ENCODE results near the gene DEPDC5.
"Not testable (repeated sequence)": the region's sequence is repeated elsewhere in the genome, so short reads cannot be mapped to it uniquely, and the experiment has no call there.

DEPDC5 gene

DNA sequence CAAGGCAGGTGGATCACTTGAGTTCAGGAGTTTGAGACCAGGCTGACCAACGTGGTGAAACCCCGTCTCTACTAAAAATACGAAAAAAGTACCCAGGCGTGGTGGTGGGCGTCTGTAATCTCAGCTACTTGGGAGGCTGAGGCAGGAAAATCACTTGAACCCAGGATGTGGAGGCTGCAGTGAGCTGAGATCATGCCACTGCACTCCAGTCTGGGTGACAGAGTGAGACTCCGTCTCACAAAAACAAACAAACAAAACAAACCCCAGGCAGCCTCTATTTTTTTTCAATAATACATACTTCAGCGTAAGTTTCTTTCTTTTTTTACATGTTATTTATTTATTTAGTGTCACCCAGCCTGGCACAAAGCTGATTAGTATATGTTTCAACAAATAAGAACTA lies 60.1 kb downstream of the DEPDC5 start:
- in situ Hi-C loops (cut with MboI; ENCODE audit: low sequenced_read_pairs) = not testable (repeated sequence)

DNA sequence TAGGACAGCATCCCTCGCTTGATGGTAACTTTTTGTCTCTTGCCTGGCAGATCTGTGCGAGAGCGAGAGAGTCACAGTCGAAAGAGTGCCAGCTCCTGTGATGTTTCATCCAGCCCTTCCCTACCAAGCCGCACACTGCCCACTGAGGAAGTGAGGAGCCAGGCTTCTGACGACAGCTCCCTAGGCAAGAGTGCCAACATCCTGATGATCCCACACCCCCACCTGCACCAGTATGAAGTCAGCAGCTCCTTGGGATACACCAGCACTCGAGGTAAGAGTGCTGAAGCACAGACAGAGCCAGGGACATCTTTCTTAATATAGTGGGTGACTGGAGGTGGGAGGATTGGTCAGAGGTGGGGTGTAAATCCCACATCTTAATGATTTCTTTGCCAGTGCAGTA lies 61.1 kb downstream of the DEPDC5 start:
- in situ Hi-C loops (cut with MboI; ENCODE audit: low sequenced_read_pairs) = no loop called here

DNA sequence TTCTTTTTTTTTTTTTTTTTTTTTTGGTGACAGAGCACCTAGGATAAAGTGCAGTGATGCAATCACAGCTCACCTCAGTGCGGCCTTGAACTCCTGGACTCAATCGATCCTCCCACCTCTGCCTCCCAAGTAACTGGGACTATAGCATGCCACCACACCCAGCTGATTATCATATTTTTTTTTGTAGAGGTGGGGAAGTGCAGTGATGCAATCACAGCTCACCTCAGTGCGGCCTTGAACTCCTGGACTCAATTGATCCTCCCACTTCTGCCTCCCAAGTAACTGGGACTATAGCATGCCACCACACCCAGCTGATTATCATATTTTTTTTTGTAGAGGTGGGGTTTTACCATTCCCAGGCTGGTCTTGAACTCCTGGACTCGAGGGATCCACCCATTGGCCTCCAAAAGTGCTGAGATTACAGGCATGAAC lies 61.6 kb downstream of the DEPDC5 start:
- in situ Hi-C loops (cut with MboI; ENCODE audit: low sequenced_read_pairs) = not testable (repeated sequence)

DNA sequence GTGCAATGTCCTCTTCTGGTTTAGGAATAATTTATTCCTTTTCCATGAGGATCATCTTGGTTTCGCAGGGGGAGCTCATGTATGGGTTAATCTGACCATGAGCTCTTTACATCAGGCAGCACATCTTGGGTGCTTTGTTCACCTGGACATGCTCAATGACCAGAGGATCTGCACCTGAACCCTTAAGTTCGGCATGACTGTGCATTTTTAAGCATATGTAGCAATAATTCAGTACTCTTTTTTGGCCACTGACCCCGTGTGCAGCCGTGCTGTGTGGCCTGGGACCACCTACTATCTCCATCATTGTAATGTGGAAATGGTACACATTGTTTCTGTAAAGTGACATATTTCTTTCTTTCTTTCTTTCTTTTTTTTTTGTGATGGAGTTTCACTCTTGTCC lies 62.9 kb downstream of the DEPDC5 start:
- in situ Hi-C loops (cut with MboI; ENCODE audit: low sequenced_read_pairs) = no loop called here

DNA sequence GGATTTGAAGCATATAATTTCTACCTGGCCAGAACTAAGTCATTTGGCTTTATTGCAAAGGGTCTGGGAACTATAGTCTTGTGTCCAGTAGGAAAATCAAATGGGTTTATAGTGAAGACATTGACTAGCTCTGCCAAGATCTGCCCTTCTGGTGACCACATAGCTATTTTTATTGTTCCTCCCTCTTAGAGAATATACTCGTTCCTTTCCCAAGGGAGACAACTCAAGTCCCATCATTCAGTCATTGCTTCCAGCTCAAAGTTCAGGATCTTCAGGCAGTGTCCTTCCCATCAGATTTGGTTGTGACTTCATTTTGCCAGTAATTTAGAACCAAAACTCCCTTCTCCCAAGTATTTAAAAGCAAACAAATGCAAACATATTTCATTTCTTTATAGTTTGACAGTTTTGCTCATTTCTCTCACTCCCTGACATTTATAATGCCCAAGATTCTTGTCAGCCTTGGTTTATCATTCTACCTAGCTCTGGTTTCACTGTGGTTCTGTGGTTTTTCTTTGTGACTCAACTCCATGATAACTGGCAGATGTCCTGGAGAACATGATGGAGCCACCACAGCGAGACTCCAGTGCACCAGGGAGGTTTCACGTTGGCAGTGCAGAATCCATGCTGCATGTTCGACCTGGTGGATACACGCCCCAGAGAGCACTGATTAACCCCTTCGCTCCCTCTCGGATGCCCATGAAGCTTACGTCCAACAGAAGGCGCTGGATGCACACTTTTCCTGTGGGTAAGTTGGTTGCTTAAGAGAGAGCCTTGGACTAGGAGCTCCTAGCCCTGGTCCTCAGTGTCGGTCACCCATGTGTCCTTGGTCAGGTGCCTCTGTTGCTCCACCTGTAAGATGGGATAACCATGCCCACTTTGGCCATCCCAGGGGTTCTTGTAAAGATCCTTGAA lies 64.9 kb downstream of the DEPDC5 start:
- in situ Hi-C loops (cut with MboI; ENCODE audit: low sequenced_read_pairs) = no loop called here

DNA sequence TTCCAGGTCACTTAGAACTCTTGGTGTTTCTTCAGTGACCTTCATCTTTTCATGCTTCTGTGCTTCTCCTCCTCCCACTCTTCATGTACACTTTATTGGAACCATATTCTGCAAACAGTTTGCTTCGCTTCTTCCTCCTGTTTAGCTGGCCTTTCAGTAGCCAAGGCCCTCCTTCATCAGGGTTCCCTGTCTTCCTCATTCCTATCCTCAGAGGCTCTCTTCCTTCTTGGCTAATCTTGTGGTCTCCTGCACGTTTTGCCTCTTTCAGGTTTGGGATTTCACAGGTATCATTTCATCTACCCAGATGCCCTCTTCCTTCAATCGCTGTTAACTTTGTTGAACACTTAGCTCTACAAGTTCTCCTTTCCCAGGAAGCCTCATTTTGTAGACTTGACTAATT lies 66.8 kb downstream of the DEPDC5 start:
- in situ Hi-C loops (cut with MboI; ENCODE audit: low sequenced_read_pairs) = no loop called here

DNA sequence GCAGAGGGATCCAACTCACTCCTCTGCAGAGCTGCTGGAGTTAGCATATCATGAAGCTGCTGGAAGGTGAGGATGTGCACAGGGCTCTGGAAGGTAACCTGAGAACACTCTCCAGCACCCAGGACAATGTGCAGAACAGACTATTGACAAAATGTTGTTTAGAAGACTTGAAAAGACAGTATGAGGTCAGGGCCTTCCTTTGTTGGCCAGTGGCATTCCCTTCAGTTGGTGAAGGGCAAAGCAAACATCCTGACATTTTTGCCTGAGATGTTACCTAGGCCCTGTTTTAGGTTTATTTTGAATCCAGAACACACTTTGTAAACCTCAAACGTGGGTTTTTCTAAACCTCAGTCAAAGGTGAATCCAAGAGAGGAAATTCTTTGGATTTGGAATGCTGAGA lies 67.8 kb downstream of the DEPDC5 start:
- in situ Hi-C loops (cut with MboI; ENCODE audit: low sequenced_read_pairs) = no loop called here

DNA sequence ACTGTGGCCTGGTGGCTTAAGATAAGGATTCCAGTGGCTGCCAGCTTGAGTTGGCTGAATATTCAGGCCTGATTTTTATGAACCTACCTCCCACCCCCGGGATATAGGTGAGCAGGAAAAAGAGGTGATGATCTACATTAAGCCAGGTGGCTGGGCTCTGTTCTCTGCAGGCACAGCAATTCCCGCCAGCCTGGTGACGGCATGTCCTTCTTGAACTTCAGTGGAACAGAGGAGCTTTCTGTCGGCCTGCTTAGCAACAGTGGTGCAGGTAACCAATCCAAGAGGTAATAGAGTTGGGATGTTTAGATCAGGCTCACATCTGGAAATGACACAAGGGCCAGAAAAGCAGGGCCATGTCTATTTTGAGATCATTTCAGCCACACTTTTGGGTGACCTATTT lies 68.7 kb downstream of the DEPDC5 start:
- in situ Hi-C loops (cut with MboI; ENCODE audit: low sequenced_read_pairs) = no loop called here

DNA sequence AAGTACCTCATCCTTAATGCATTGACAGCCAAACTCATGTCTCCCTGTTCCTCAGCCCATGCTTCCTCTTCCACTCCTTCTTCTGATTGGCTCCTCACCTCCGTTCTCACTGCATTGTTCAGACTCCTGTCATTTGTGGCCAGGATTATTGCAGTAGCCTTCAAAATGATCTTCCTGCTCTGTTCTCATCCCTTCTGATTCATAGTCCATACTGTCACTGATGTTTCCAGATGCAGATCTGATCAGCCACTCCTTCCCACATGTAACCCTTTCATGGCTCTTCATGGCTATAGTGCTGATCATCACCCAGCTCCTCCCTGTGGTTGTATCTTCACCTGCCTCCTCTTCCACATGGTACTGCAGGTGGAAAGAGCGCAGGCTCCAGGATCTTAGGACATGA lies 71.7 kb downstream of the DEPDC5 start:
- in situ Hi-C loops (cut with MboI; ENCODE audit: low sequenced_read_pairs) = no loop called here

DNA sequence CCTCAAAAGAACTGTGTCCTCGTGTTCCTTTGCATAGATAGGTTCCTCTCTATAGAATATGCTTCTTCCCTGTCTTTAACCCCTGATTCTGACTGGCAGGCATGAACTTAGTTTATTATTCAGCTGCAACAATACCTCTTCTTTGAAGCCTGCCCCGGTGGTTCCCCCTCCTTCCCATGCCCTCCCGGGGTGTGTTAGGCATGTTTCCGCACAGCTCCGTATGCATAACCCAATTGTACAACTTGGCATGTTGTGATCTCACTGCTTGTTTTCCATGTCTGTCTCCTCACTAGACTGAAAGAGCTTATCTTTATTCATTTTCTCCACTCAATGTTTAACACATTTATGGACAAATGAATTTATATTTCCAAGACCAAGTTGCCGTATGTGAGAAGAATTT lies 72.6 kb downstream of the DEPDC5 start:
- in situ Hi-C loops (cut with MboI; ENCODE audit: low sequenced_read_pairs) = no loop called here

DNA sequence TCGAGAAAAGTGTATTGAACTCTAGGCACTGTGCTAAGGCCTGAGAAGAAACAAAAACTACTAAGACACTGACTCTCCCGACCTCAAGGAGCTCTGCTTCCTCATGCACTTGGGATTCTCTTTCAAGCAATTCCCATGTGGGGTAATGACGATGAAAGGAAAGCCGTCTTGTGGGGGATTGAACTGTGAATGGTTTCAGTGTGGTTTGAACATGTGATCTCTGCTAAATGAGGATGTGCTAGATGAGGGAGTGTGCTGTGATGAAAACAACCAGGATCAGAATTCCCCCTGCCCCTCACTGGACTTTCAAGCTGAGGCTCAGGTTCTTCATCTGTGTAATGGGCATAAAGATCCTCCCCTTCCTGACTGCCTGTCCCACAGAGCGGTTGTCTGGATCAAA lies 74.9 kb downstream of the DEPDC5 start:
- in situ Hi-C loops (cut with MboI; ENCODE audit: low sequenced_read_pairs) = no loop called here

DNA sequence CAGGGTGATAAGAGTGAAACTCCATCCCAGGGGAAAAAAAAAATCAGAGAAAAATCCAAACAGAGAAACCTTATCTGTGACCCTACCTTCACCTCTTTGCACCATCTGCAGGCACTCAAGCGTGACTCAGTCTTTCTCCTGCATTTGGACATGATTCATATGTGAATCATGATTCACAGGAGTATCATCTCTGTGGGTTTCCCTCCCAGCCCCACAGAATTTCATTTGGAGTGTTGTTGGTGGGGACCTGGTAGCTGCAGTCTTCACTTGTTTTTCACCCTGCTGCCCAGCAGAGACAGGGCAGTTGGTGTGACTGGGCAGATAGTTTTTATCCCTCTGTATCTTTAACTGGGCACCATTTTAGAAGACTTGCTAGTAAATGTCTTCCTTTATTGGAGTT lies 75.7 kb downstream of the DEPDC5 start:
- in situ Hi-C loops (cut with MboI; ENCODE audit: low sequenced_read_pairs) = no loop called here

DNA sequence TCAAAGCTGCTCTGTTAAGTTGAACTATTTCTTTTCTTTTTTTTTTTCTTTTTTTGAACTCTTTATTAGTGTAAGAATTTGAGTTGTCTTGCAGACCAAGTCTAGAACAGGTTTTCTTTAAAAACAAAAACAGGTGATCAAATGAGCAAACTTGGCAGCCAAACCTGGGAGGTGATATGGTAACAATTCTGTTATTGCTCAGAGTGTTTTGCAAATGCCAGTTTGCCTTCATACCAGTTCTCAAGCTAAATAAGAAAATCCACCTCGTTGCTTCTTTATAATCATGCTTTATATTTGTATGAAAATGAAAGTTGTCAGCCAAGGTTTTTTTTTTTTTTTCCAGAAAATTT lies 76.9 kb downstream of the DEPDC5 start:
- in situ Hi-C loops (cut with MboI; ENCODE audit: low sequenced_read_pairs) = no loop called here

DNA sequence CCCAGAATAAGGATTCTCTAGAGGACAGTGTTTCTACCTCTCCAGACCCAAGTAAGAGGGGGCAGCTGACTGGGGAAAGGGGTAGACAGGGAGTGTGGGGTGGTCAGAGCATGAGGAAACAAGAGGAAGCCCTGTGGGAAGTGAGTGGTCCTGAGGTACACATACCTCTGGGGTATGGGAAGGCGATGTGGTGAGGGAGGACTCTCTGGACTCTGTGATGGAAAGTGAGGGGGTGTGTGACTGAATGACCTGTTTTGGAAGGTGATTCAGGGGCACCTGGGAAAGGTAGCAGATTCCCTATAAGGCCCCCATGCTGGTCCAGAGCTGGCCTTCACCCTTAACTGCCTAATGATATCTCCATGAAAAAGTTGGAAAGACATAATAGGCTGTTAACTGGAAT lies 80.1 kb downstream of the DEPDC5 start:
- in situ Hi-C loops (cut with MboI; ENCODE audit: low sequenced_read_pairs) = no loop called here

DNA sequence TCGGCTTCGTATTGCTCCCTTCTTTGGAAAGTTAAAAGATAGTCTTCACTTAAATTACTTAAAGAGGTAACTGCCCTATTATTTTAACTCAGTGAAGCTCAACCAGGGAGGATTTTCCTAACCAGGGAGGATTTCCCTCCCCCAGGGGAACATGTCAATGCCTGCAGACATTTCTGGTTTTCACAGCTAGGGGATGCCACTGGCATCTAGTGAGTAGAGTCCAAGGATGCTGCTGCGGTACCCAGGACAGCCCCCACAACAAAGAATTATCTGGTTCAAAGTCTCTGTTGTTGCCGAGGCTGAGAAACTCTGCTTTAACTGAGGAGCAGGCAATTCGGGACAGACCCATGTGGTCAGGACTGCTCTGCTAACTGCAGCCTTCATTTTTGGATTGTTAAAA lies 82.2 kb downstream of the DEPDC5 start:
- in situ Hi-C loops (cut with MboI; ENCODE audit: low sequenced_read_pairs) = no loop called here

DNA sequence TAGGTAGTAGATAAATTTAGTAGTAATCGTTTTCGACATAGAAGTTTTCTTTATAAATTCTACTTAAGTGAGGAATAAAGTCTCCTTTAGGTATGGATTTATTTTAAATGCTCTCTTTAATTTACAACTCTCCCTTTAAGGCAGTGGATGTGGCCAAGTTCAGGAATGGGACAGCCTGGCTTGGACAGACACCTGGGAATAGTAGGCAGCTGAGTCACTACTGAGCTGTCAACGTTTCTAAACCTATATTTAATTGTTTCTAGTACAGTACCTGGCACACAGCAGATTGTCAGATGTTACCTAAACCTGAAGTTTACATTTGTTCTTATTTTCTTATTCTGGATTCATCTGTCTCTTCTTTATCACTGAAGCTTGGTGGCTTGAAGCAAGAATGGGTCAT lies 85.1 kb downstream of the DEPDC5 start:
- in situ Hi-C loops (cut with MboI; ENCODE audit: low sequenced_read_pairs) = no loop called here

DNA sequence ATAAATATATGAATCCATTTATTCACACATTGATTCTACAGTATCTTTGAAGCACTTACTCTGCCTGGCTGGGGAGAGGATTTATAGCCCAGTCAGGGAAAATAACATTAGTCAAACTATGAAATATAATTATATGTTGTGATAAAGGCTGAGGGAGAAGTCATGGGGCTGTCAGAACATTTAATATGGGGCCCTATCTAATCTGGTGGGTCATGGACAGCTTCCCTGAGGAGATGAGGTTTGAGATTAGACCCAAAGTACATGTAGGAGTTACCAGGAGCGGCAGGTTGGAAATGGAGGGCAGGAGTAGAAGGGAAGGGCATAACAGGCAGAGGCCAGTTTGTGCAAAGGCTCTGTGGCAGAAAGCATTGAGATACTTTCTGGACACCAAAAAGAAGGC lies 86.2 kb downstream of the DEPDC5 start:
- in situ Hi-C loops (cut with MboI; ENCODE audit: low sequenced_read_pairs) = no loop called here

DNA sequence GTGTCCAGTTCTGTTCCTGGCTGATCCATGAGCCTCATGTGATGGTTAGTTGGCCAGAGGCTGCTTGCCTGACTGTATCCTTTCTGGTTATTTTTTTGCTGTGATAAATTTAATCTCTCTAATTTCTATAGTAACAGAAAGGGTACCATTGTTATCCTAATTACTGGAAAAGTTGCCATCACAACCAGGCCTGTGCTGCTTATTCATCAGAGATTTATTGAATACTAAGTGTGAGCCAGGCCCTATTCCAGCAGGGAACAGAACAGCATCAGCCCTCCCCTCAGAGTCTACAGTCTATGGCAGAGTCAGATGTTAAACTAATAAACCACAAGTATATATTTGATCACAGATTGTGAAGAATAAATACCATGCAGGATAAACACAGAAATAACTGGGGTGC lies 86.8 kb downstream of the DEPDC5 start:
- in situ Hi-C loops (cut with MboI; ENCODE audit: low sequenced_read_pairs) = no loop called here

DNA sequence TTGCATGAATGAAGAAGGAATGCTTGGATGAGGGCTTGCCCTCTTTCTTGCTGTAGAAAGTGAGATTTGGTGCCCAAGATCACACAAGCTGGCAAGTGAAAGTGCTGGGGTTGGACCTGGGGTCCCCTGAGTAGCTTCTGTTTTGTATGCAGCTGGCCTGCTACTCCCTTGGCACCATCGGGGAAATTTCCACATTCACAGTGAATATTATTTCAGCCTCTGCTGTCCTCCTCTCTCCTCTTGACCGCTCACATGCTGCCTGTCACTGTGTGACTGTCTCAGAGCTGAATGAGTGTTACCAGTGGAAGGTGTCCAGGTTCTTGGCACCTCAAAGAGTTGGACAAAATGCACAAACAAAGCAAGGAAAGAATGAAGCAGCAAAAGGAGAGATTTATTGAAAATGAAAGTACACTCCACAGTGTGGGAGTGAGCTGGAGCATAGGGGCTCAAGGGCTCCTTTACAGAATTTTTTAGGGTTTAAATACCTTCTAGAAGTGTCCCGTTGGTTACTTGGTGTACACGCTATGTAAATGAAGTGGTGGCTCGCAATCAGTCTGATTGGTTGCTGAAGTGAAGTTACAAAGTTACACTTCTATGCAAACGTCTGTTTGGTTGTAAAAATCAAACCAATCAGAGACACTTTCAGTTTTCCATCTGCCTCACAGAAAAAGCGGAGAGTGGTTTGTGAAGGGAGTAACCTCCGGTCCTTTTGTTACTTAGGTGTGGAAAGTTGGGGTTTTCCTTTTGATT lies 87.4 kb downstream of the DEPDC5 start:
- in situ Hi-C loops (cut with MboI; ENCODE audit: low sequenced_read_pairs) = no loop called here

DNA sequence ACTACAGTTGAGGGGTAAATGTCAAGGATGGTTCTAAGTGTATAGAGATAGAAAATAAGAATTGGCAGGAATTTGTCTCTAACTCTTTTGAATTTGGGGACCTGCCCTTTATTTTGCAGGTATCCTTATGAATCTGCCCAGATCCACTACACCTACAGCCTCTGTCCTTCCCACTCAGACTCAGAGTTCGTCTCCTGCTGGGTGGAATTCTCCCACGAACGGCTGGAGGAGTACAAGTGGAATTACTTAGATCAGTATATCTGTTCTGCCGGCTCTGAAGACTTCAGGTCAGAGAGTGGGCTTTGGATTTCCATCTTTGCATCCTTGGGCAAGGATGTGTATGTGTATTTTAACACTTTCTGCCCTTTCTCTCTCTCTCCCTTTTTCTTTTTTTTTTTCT lies 89.7 kb downstream of the DEPDC5 start:
- in situ Hi-C loops (cut with MboI; ENCODE audit: low sequenced_read_pairs) = no loop called here

DNA sequence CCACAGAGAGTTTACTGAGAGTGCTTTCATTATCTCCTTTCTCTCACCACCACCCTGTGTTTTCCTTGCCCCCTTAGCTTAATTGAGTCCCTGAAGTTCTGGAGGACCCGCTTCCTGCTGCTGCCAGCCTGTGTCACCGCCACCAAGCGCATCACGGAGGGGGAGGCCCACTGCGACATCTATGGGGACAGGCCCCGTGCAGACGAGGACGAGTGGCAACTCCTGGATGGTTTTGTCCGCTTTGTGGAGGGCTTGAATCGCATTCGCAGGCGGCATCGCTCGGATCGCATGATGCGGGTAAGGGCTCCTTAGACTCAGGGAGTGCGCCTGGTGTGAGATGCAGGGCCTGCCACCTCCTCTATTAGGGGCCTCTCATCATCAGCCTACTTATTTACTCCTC lies 91.1 kb downstream of the DEPDC5 start:
- in situ Hi-C loops (cut with MboI; ENCODE audit: low sequenced_read_pairs) = no loop called here

Data from HL-60/S4 treated with retinoic acid at 250 ng/mL for 4 days and 3 days (cell line).